Stimulated activated CD4-positive, alpha-beta T cell treated with anti-CD3 and anti-CD28 coated beads, Interleukin-1b, Interleukin-23, amount 100 ng/mL, for 24 hours (primary cell): ENCODE measurements around the gene SPARCL1.

Experiments
- DNase-seq, 4 experiments: peaks; one replicate each; pipeline ENCODE4 v3.0.0-alpha.2; 2020; ENCODE audit warnings: low read depth in 4 of 4, low spot score in 1 of 4

Gene SPARCL1

GRCh38 chr4:87541521-87541920 lies 12.3 kb upstream of the SPARCL1 start:
- no peak for DNase-seq

GRCh38 chr4:87540146-87541058 lies 11.2 kb upstream of the SPARCL1 start:
- no peak for DNase-seq

- no peak for DNase-seq
Measured at GRCh38 chr4:87532907-87533306, 3.7 kb upstream of the SPARCL1 start.

DNA sequence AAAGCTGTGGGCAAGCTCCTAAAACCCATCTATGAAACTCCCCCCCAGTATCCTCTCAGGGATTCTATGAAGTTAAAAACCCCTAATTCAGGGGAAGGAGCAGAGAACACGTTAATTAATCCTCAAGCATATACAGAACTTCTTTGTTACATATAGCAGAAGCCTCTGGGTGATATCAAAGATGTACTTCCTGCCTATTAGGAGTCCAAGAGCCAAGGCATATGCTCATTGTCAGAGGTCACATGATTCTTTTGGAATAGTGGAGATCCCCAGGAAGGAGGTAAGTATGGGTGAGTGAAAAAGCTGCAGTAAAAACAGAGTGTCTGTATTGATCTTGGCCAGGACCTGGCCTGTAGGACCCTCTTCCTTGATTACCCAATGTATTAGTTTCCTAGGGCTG lies 2.9 kb upstream of the SPARCL1 start:
- DNase-seq: no peak

- no peak for DNase-seq
Measured at GRCh38 chr4:87531621-87532020, 2.4 kb upstream of the SPARCL1 start.

DNA sequence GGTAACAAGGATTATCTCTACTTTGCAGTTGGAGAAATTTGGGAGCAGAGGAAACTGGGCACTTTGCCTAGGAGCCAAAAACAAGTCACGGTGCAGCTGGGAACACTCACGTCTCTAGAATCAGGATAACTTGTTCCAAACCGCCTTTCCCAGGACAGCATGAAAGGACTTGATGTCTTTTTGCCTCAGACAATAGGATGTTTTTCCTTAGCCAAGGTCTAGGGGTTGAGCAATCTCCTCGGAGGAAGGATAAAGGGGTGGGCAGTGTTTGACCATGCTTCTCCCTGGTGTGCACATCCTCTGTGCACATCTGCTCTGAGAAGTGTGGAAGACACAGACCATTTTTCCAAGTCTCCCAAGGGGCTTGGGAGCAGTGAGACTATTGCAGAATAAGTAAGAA lies 1.7 kb upstream of the SPARCL1 start:
- DNase-seq: no peak

DNA sequence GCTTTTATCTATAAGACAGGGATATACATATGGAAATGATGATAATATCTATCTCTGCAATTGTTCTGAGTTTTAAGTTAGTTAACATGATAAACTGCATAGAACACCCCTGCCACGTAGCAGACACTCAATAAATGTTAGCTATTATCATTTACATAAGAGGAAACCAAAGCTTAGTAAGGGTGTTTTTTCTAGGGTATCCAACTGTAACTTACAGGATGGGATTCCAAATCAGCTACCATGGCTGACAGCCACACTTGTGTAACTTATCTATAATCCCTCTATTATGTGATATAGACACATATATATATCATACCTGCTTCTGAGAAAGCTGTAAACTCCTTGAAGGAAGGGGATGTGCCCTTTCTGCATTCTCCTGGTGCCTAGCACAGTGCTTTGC lies 1.1 kb upstream of the SPARCL1 start:
- DNase-seq: no peak

GRCh38 chr4:87527431-87528220 lies 1.6 kb downstream of the SPARCL1 start:
- no peak for DNase-seq

DNA sequence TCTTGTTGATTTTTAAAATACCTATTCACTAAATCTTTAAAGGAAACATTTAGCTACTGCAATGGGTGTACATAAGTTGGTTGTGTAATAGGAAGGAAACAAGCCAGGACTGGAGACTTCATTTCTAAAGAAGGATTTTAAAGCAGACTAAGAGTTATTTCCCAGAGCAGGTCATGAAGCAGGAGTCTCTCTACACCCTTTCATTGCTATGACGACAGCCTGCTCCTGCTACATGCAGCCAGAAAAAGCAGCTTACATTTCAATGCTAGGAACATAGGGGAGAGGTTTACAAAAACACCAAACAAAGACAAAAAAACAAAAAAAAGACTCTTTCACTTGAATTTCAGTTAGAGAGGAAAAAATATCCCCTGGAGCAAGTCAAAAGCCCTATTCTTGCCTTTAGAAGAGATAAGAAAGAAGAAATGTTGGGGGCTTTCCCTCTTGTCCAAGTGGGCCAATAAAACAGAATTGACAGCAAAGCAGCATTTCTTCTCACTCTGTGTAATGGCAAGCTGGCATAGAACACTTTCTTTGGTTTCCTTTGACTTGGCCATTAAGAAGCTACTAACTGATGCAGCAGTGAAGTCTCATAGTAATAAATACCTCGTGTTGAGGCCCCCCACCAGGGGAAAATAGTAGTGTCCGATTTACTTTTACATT lies 3.4 kb downstream of the SPARCL1 start:
- DNase-seq: no peak

GRCh38 chr4:87524456-87524855 lies 4.7 kb downstream of the SPARCL1 start:
- no peak for DNase-seq

GRCh38 chr4:87523307-87523706 lies 5.9 kb downstream of the SPARCL1 start:
- DNase-seq: no peak

DNA sequence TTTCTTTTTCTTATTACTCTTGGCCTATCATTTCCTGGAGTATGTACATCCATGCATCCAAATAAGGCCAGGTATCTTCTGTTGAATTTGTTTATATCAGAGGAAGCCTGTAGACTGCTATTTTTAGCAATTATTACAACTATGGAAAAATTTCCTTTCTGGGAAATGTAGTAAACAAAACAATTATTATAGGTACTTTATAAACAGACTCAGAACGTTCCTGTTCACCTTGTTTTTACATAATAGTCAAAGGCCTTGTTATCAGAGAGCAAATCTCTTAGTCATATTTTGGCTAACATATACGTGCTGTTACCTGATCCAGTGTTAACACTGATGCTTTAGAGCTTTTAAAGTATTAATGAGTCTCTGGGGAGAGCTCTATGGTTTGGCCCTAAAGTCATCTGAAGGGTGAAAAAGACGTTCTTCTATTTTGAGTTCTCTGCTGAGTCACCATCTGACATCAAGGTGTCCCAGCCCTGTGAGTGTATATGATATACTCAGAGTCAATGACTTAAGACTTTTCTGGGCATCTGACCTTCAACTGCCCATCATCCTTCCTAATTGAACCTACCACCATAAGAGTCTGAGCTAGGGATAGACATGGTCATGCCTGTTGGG lies 7.3 kb downstream of the SPARCL1 start:
- DNase-seq: no peak

DNA sequence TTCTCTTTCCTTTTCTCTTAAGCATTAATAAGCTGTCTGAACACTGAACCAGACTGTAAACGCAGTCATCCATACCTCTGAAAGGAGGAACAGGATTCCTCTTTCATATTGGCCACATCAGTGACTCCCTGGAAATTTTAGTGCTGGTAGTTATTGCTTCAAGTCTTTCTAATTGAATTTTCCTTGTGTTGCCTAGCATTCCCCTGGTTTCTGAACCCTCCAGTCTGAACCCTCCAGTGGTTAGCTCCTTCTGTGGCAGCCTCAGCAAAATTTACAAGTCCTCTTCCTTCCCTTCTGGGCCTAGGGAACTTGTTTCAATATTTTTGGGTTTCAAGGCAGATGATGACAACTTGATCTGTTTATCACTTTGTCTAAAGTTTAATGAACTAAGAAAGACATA lies 7.9 kb downstream of the SPARCL1 start:
- DNase-seq: no peak

GRCh38 chr4:87517621-87518020 lies 11.6 kb downstream of the SPARCL1 start:
- DNase-seq: no peak

DNA sequence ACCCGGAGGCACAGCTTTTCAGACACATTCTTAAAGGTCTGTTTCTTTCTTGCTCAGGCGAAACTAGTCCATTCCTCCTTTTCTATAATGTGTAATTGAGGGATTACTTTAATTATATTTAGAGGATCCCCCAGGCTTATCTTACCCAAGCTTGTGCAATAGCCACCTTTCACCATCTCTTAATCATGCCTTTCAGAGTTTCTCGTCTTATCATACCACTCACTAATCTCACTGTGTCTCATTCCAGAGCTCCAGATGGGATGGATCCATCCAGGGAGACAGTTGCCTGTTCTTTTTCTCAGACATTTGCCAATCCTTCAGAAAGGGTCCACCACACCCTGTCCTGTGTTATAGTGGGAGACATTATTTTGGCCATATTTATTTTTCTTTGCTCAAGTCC lies 12.5 kb downstream of the SPARCL1 start:
- DNase-seq: no peak

DNA sequence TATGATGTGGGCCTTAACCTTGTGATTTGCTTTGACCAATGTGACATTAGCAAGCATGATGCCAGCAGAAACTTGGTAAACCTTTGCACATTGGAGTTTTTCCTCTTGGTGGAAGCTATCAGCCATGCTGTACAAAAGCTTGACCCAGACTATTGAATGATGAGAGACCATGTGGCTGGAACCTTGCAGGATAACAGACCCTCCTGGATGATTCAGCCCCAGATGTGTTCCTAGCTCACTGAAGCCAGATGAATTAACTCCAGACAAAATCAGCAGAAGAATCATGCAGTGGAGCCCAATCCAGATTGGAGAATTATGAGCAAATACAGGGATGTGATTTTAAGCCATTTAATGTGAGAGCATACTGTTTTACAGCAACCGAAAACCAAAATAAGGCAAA lies 16.8 kb downstream of the SPARCL1 start:
- no peak for DNase-seq

DNA sequence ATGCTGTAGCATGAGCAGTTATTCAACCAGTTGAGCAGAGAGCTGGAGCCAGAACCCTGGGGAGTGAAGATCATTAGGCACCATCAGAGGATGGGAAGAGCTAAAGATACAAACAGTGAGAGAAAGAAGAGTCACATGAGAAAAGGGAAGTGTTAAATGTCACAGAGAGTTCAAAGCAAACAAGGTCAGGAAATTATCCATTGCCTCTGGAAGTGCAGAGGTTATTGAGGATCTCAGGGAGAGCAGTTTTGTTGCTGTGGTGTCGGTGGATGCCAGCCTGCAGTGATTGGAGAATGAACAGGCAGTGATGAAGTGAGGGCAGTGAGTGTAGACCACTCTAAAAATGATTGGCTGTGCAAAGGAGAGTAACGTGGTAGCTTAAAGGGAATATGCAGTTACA lies 17.7 kb downstream of the SPARCL1 start:
- DNase-seq: no peak

DNA sequence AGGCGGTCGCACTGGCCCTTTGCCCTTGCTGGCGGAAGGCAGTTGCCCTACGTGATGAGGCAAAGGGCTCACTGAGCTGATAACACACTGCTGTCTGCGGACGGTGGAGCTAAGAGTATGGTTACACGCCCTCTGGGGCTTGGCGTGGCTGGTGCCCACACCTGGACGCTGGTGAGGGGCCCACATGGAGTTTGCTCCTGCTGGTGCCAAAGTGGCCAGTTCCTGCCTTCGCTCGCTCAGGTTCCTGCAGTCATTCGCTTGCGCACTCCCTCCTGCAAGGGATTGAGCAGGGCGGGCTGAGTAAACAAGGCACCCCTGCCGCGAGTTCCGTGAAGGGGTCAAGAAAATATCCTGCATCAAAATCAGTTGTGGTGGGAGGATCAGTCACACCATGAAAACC lies 18.4 kb downstream of the SPARCL1 start:
- no peak for DNase-seq

- no peak for DNase-seq
Measured at GRCh38 chr4:87506974-87507701, 22.0 kb downstream of the SPARCL1 start.

DNA sequence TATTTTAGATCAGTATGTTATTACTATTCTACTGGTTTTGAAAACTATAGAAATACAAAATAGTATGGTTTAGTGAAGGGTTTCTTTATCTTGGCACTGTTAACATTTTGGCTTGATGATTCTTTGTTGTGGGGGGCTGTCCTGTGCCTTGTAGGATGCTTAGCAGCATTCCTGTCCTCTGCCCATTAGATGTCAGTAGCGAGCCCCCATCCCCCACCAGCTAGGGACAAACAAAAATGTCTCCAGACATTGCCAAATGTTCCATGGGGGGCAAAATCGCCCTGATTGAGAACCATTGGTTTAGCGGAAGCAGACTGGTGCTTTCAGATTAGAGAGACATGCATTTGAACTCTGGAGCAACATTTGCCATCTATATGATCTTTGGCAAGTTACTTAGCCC lies 23.3 kb downstream of the SPARCL1 start:
- DNase-seq: no peak
